Esophagus muscularis mucosa (tissue), 4 donors: Measurements from ENCODE around the gene EFL1. TPM values are rescaled to one million over a fixed set of nuclear protein-coding genes. Genes with fewer than 3 reads are reported as not detected.
A peak's percentile ranks its signal among the peaks of the same experiment; 100 is the strongest.

Source experiments
- DNase-seq: peaks from one replicate; pipeline ENCODE4 v3.0.0-alpha.2; 2017; ENCODE audit errors: extremely low spot score
- H3K27ac ChIP-seq, 4 donors: fragments of 200-600 bp; sonication (generic); replicated peaks in 1 of 4; 1 replicate in 3 of 4; 2 replicates in 1 of 4; pipeline ENCODE4 v1.5.1; 2016 to 2019; ENCODE audit warnings: mild to moderate bottlenecking in 1 of 4
- H3K27me3 ChIP-seq, 4 donors: fragments of 200-600 bp; sonication (generic); one replicate each; pipeline versions ENCODE4 v1.5.1 to v1.6.0; 2016 to 2019
- H3K36me3 ChIP-seq, 4 donors: fragments of 200-600 bp; sonication (generic); one replicate each; pipeline ENCODE4 v1.5.1; 2016 to 2019
- H3K4me1 ChIP-seq, 4 donors: fragments of 200-600 bp; sonication (generic); one replicate each; pipeline ENCODE4 v1.5.1; 2016 to 2019
- H3K4me3 ChIP-seq, 4 donors: fragments of 200-600 bp; sonication (generic); 1 replicate in 2 of 4; 2 replicates in 2 of 4; pipeline ENCODE4 v1.5.1; 2016 to 2019; ENCODE audit warnings: mild to moderate bottlenecking in 4 of 4, moderate library complexity in 1 of 4
- H3K9me3 ChIP-seq, 4 donors: fragments of 200-600 bp; sonication (generic); 1 replicate in 3 of 4; 2 replicates in 1 of 4; pipeline ENCODE4 v1.5.1; 2016 to 2019
- CTCF ChIP-seq, 3 experiments: fragments of 200-600 bp in 2 of 3; fragments of 450-650 bp in 1 of 3; sonication (generic) in 2 of 3; IDR thresholded peaks; one replicate each; pipeline ENCODE4 v1.5.1; 2017 to 2019; ENCODE audit warnings: antibody characterized with exemption in 3 of 3, mild to moderate bottlenecking in 2 of 3, moderate library complexity in 1 of 3
- EP300 ChIP-seq: sonication (generic); formaldehyde crosslinking; IDR thresholded peaks from one replicate; pipeline ENCODE4 v1.6.1; 2017; ENCODE audit warnings: antibody characterized with exemption
- POLR2A ChIP-seq: fragments of 450-650 bp; IDR thresholded peaks from one replicate; pipeline ENCODE4 v1.6.1; 2017; ENCODE audit warnings: antibody characterized with exemption, moderate library complexity, mild to moderate bottlenecking, low read depth
- POLR2AphosphoS5 ChIP-seq, 2 donors: sonication (generic); formaldehyde crosslinking; IDR thresholded peaks; one replicate each; pipeline ENCODE4 v1.6.1; 2017; ENCODE audit warnings: antibody characterized with exemption in 2 of 2
- WGBS: methylation state at CpG from one replicate; pipeline ENCODE4 v1.1.5; 2018; 5-methylcytosine and 5-hydroxymethylcytosine counted together
- intact Hi-C: fragments of 100-400 bp; cut with DNase I; formaldehyde crosslinking; loops from one replicate; pipeline ENCODE4 v1.15.1; 2023
- total RNA-seq, 4 donors: library from RNA; depleted of rRNA; stranded (reverse); fragments of >200 nt; gene quantifications; one replicate each; pipeline versions ENCODE4 v1.1.0 to v1.2.1, GENCODE V29; 2016

Gene EFL1
- total RNA-seq, 4 donors from 2014 or later = 13.0 to 17.4 (median 13.2) TPM

GRCh38 chr15:82124331-82125263, 137.9 kb downstream of the EFL1 start:
- H3K9me3 ChIP-seq = no peaks in the 10 kb centered on the region
- peaks cover 0 to 23% (median 19%) of the 10 kb centered on the region in 4 donors for H3K4me1 ChIP-seq
- intact Hi-C loops = no loop called here
- DNase-seq = no peak
- H3K36me3 ChIP-seq = peaks cover 0 to 14% (median 3%) of the 10 kb centered on the region in 4 donors
- H3K4me3 ChIP-seq = no peak overlapping the region
- 96% methylated on average over 9 of the region's 9 CpGs for WGBS
- H3K27me3 ChIP-seq = no peaks in the 10 kb centered on the region
- TF ChIP-seq EP300 (no peak), POLR2A (no peak), CTCF (IDR thresholded peaks at IDR 0.05) (no peak), POLR2AphosphoS5 (IDR thresholded peaks at IDR 0.05) (no peak)
- H3K27ac ChIP-seq = no peak overlapping the region

- Histone ChIP-seq H3K4me1 (peaks cover 0 to 10% (median 9%) of the 10 kb centered on the region in 4 donors), H3K4me3 (no peak overlapping the region), H3K9me3 (no peaks in the 10 kb centered on the region), H3K27me3 (no peaks in the 10 kb centered on the region), H3K27ac (no peak overlapping the region), H3K36me3 (peaks cover 0 to 5% (median 0%) of the 10 kb centered on the region in 4 donors)
- DNase-seq = no peak
- intact Hi-C loops = no loop called here
- 46% methylated on average over 4 of the region's 4 CpGs for WGBS
- TF ChIP-seq EP300 (no peak), POLR2AphosphoS5 (IDR thresholded peaks at IDR 0.05) (peak in 1 of 2 donors; percentile 7), CTCF (IDR thresholded peaks at IDR 0.05) (no peak), POLR2A (no peak)
Observed at GRCh38 chr15:82122746-82123400, 139.7 kb downstream of the EFL1 start.

GRCh38 chr15:82118040-82118439, 144.5 kb downstream of the EFL1 start:
- WGBS = 63% methylated on average over 3 of the region's 3 CpGs
- TF ChIP-seq EP300 = no peak
- no peak for TF ChIP-seq POLR2AphosphoS5 (IDR thresholded peaks at IDR 0.05)
- no peak for TF ChIP-seq POLR2A
- TF ChIP-seq CTCF (IDR thresholded peaks at IDR 0.05) = no peak
- intact Hi-C loops = no loop called here
- Histone ChIP-seq H3K9me3 (no peaks in the 10 kb centered on the region), H3K36me3 (no peaks in the 10 kb centered on the region), H3K4me3 (no peak overlapping the region), H3K4me1 (peaks cover 0 to 9% (median 9%) of the 10 kb centered on the region in 4 donors), H3K27ac (no peak overlapping the region), H3K27me3 (no peaks in the 10 kb centered on the region)
- DNase-seq = no peak

- Histone ChIP-seq H3K36me3 (no peaks in the 10 kb centered on the region), H3K4me3 (no peak overlapping the region), H3K27me3 (no peaks in the 10 kb centered on the region), H3K9me3 (no peaks in the 10 kb centered on the region), H3K4me1 (peaks cover 0 to 2% (median 1%) of the 10 kb centered on the region in 4 donors), H3K27ac (no peak overlapping the region)
- no peak for DNase-seq
- intact Hi-C loops = no loop called here
- 79% methylated on average over 2 of the region's 6 CpGs for WGBS
- TF ChIP-seq EP300 (no peak), CTCF (IDR thresholded peaks at IDR 0.05) (no peak), POLR2A (no peak), POLR2AphosphoS5 (IDR thresholded peaks at IDR 0.05) (no peak)
Observed at GRCh38 chr15:82117296-82117695, 145.2 kb downstream of the EFL1 start.
